Astrocyte of the spinal cord (primary cell): ENCODE measurements around the gene RNLS.
A peak's percentile ranks its signal among the peaks of the same experiment; 100 is the strongest.

ENCODE experiments used
- DNase-seq: peaks from one replicate; pipeline ENCODE4 v3.0.0; 2011; ENCODE audit warnings: low read depth, low spot score
- H3K4me3 ChIP-seq: 2 replicates; pipeline ENCODE4 v1.5.1; 2011; ENCODE audit warnings: low read depth, mild to moderate bottlenecking, low read length, moderate library complexity
- CTCF ChIP-seq: IDR thresholded peaks from 2 replicates; pipeline ENCODE4 v1.5.1; 2012; ENCODE audit warnings: low read depth, mild to moderate bottlenecking, low read length, inconsistent platforms
- in situ Hi-C: cut with HindIII; loops from 2 replicates; pipeline ENCODE4 v1.10.0; 2017; ENCODE audit warnings: low sequenced_read_pairs

Gene RNLS

GRCh38 chr10:88228130-88228529 lies 355.0 kb downstream of the RNLS start:
- in situ Hi-C loops = no loop called here
- no peak for TF ChIP-seq CTCF
- no peak for DNase-seq
- H3K4me3 ChIP-seq = no peak overlapping the region

- no peak for TF ChIP-seq CTCF
- peak; percentile 44 for DNase-seq
- in situ Hi-C loops = no loop called here
- no peak overlapping the region for H3K4me3 ChIP-seq
Measured at GRCh38 chr10:88227342-88228018, 355.6 kb downstream of the RNLS start.

GRCh38 chr10:88226891-88227290 lies 356.2 kb downstream of the RNLS start:
- in situ Hi-C loops = no loop called here
- H3K4me3 ChIP-seq = no peak overlapping the region
- no peak for TF ChIP-seq CTCF
- no peak for DNase-seq

GRCh38 chr10:88226071-88226659 lies 357.0 kb downstream of the RNLS start:
- H3K4me3 ChIP-seq = no peak overlapping the region
- no peak for TF ChIP-seq CTCF
- DNase-seq = no peak
- in situ Hi-C loops = no loop called here
